ENCODE results near the gene MAN1C1. TPM values are rescaled to one million over a fixed set of nuclear protein-coding genes. Genes with fewer than 3 reads are reported as not detected.

MAN1C1 gene
- total RNA-seq, 4 donors from 2014 or later: 14.6 to 25.1 (median 17.5) TPM

DNA sequence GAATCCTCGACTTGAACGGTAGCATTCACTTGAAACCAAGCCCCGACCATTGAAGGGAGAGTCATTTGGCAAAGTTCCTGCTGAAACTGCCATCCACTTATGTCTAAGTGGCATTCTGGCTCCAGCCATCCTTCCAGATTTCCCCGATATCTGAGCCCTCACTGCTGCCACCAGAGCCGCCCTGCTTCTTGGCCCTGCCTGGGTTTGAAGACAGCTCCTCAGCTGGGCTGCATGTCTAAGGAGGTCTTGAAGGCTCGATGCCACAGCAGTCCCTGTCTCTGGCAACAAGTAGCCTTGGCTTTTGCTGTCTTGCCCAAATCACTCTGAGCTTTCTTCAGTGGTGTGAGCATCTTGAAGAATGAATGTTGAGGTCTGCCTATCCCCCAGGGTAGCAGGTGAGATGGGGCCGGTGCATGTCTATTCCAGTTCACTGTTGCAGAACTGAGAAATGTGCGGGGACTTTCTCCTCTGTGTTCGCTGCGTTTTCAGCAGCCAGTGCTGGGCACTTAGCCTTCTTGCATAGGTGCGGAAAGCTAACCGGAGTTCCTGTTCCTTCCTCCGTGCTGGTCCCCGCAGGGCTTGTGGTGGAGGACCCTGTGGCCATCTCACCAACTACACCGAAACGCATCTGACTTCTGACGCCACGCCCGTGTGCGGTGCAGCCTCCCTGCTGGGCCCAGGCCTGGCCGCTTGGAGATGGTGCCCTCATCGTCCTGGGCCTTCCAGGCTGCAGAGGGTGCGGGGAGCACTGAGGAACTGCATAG lies 29.2 kb downstream of the MAN1C1 start:
- H3K27ac ChIP-seq: no peak overlapping the region
- H3K27me3 ChIP-seq: no peaks in the 10 kb centered on the region
- no peak for DNase-seq (ENCODE audit: low spot score in 2 of 2)
- H3K36me3 ChIP-seq: peaks cover 0 to 7% (median 0%) of the 10 kb centered on the region in 3 donors
- no peaks in the 10 kb centered on the region for H3K9me3 ChIP-seq
- no peak for TF ChIP-seq POLR2A (IDR thresholded peaks at IDR 0.05)
- TF ChIP-seq, protein P1, sequence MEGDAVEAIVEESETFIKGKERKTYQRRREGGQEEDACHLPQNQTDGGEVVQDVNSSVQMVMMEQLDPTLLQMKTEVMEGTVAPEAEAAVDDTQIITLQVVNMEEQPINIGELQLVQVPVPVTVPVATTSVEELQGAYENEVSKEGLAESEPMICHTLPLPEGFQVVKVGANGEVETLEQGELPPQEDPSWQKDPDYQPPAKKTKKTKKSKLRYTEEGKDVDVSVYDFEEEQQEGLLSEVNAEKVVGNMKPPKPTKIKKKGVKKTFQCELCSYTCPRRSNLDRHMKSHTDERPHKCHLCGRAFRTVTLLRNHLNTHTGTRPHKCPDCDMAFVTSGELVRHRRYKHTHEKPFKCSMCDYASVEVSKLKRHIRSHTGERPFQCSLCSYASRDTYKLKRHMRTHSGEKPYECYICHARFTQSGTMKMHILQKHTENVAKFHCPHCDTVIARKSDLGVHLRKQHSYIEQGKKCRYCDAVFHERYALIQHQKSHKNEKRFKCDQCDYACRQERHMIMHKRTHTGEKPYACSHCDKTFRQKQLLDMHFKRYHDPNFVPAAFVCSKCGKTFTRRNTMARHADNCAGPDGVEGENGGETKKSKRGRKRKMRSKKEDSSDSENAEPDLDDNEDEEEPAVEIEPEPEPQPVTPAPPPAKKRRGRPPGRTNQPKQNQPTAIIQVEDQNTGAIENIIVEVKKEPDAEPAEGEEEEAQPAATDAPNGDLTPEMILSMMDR (IDR thresholded peaks at IDR 0.05): no peak
- TF ChIP-seq EP300 (IDR thresholded peaks at IDR 0.05): no peak
- H3K4me1 ChIP-seq: peaks cover 0 to 45% (median 10%) of the 10 kb centered on the region in 4 donors
- H3K4me3 ChIP-seq: no peak overlapping the region
- WGBS, 2 donors: 94 to 95% methylated on average over 23 of the region's 23 CpGs

- Histone ChIP-seq H3K27ac (no peak overlapping the region), H3K27me3 (no peaks in the 10 kb centered on the region), H3K4me3 (no peak overlapping the region), H3K9me3 (no peaks in the 10 kb centered on the region), H3K36me3 (peaks cover 0 to 7% (median 0%) of the 10 kb centered on the region in 3 donors), H3K4me1 (peaks cover 0 to 35% (median 5%) of the 10 kb centered on the region in 4 donors)
- TF ChIP-seq POLR2A (IDR thresholded peaks at IDR 0.05) (no peak), EP300 (IDR thresholded peaks at IDR 0.05) (no peak)
- TF ChIP-seq, protein P1 (IDR thresholded peaks at IDR 0.05): no peak
- DNase-seq (ENCODE audit: low spot score in 2 of 2): no peak
- WGBS, 2 donors: 96 to 100% methylated on average over 4 of the region's 4 CpGs
Measured at GRCh38 chr1:25647106-25647505, 30.5 kb downstream of the MAN1C1 start.

DNA sequence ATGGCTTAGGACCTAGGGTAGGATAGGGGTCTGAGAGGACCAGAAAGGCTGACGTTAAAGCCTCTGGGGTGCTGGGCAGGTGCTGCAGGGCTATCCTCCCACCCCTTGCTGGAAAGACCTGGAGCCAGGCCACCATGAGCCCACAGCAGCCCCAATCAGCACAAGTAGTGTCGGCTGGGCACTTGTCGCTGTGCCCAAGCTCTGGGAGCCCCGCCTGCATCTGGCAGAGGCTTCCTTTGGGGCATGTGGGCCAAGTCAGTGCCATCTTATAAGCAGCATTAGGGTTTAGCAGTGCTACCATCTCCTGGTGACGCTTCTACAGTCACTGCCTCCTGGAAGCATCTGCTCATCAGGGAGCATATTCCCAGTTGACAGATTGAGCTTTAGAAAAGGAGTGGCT lies 31.3 kb downstream of the MAN1C1 start:
- Histone ChIP-seq H3K4me3 (no peak overlapping the region), H3K4me1 (peaks cover 0 to 29% (median 0%) of the 10 kb centered on the region in 4 donors), H3K27me3 (no peaks in the 10 kb centered on the region), H3K9me3 (no peaks in the 10 kb centered on the region), H3K36me3 (peaks cover 0 to 7% (median 0%) of the 10 kb centered on the region in 3 donors), H3K27ac (no peak overlapping the region)
- TF ChIP-seq POLR2A (IDR thresholded peaks at IDR 0.05) (no peak), EP300 (IDR thresholded peaks at IDR 0.05) (no peak)
- TF ChIP-seq, protein P1 (IDR thresholded peaks at IDR 0.05): no peak
- WGBS, 2 donors: 89 to 95% methylated on average over 5 of the region's 5 CpGs
- no peak for DNase-seq (ENCODE audit: low spot score in 2 of 2)

DNA sequence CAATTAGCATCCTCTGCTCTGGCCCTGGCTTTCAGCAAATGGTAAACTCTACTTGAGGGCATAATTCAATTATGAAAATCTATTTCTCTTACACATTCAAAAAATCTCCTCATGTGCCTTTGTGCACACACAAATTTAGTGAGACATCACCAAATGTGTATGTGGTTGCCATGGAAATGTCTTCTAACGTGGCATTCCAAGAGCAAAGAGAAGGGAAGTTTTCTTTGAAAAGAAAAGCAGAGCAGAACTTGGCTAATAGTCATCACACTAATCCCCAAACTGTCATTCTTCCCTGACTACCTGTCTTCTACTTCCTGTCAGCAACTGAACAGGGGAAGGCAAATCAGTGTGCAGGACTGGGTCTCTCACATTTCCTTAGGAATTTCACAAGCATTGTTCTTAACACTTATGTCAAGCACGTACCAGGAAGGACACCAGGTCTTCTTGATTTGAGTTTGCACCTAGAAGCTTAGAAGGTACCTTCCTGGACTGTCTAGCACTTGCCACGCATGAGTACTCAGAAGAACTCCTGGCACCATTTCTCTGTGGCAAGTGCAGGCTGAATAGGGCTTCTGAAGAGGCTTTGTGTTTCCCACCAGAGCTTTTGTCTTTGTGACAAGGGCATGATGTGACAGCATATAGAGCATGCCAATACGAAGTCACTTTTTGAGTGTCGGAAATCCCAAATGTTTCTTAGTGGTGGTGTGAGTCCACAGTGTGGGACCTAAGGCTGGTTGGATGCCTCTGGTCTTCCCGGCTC lies 32.3 kb downstream of the MAN1C1 start:
- Histone ChIP-seq H3K9me3 (no peaks in the 10 kb centered on the region), H3K27me3 (no peaks in the 10 kb centered on the region), H3K36me3 (peaks cover 0 to 7% (median 0%) of the 10 kb centered on the region in 3 donors), H3K27ac (no peak overlapping the region), H3K4me3 (no peak overlapping the region), H3K4me1 (peaks cover 0 to 37% (median 0%) of the 10 kb centered on the region in 4 donors)
- DNase-seq (ENCODE audit: low spot score in 2 of 2): no peak
- TF ChIP-seq, protein P1 (IDR thresholded peaks at IDR 0.05): no peak
- TF ChIP-seq EP300 (IDR thresholded peaks at IDR 0.05) (no peak), POLR2A (IDR thresholded peaks at IDR 0.05) (no peak)
- WGBS, 2 donors: 71 to 79% methylated on average over 6 of the region's 6 CpGs
